Endodermal cell (in vitro differentiated cells): Measurements from ENCODE around the gene NPPA. TPM values are rescaled to one million over a fixed set of nuclear protein-coding genes. Genes with fewer than 3 reads are reported as not detected.

Experiments
- DNase-seq: peaks from one replicate; pipeline ENCODE4 v3.0.0-alpha.2; 2017
- H3K27ac ChIP-seq: 2 replicates; pipeline ENCODE4 v1.5.1; 2013; ENCODE audit warnings: mild to moderate bottlenecking, low read depth, low read length, moderate library complexity
- H3K27me3 ChIP-seq: 2 replicates; pipeline ENCODE4 v1.6.1; 2013; ENCODE audit warnings: mild to moderate bottlenecking, low read length, moderate library complexity; ENCODE audit not compliant: insufficient read depth, control insufficient read depth, poor library complexity, severe bottlenecking
- H3K36me3 ChIP-seq: 2 replicates; pipeline ENCODE4 v1.7.0; 2013; ENCODE audit warnings: mild to moderate bottlenecking, low read length, moderate library complexity; ENCODE audit not compliant: control insufficient read depth, insufficient read depth
- H3K4me1 ChIP-seq: one replicate; pipeline ENCODE4 v1.7.0; 2013; ENCODE audit warnings: low read length; ENCODE audit not compliant: control insufficient read depth, insufficient read depth
- H3K4me3 ChIP-seq: 2 replicates; pipeline ENCODE4 v1.5.1; 2013; ENCODE audit warnings: mild to moderate bottlenecking, low read length, moderate library complexity
- H3K9ac ChIP-seq: 2 replicates; pipeline ENCODE4 v1.6.1; 2013; ENCODE audit warnings: mild to moderate bottlenecking, low read length, moderate library complexity; ENCODE audit not compliant: poor library complexity, severe bottlenecking; ENCODE audit errors: extremely low read depth
- H3K9me3 ChIP-seq: 2 replicates; pipeline ENCODE4 v1.6.1; 2013; ENCODE audit warnings: mild to moderate bottlenecking, low read length, moderate library complexity; ENCODE audit not compliant: control insufficient read depth
- H3K27ac Mint-ChIP-seq: 2 replicates; pipeline ENCODE4 v1.8.0; 2020; ENCODE audit warnings: mixed read lengths
- H3K27me3 Mint-ChIP-seq: 2 replicates; pipeline ENCODE4 v1.8.0; 2021; ENCODE audit warnings: mild to moderate bottlenecking, mixed read lengths; ENCODE audit not compliant: insufficient read depth
- H3K36me3 Mint-ChIP-seq: 2 replicates; pipeline ENCODE4 v1.8.0; 2020; ENCODE audit warnings: low read depth, mixed read lengths
- H3K4me1 Mint-ChIP-seq: 2 replicates; pipeline ENCODE4 v1.8.0; 2020; ENCODE audit warnings: mixed read lengths
- H3K4me3 Mint-ChIP-seq: 2 replicates; pipeline ENCODE4 v1.8.0; 2020; ENCODE audit warnings: mild to moderate bottlenecking, moderate library complexity, mixed read lengths
- H3K9me3 Mint-ChIP-seq: 2 replicates; pipeline ENCODE4 v1.8.0; 2020; ENCODE audit warnings: mild to moderate bottlenecking, mixed read lengths
- CTCF ChIP-seq: fragments of 200-600 bp; sonication (generic); conservative IDR thresholded peaks from 2 replicates; pipeline ENCODE4 v1.5.0; 2021; ENCODE audit warnings: antibody characterized with exemption, mild to moderate bottlenecking
- WGBS, 2 experiments: methylation state at CpG; one replicate each; pipeline versions ENCODE4 v1.1.5 to v1.1.7; 2013; ENCODE audit warnings: missing lambda C conversion rate in 2 of 2, mixed read lengths in 1 of 2; ENCODE audit not compliant: insufficient coverage in 1 of 2, insufficient read length in 1 of 2; 5-methylcytosine and 5-hydroxymethylcytosine counted together
- total RNA-seq, 2 donors: library from RNA; stranded (reverse); fragmentation: NEBNext Ultra II Directional in 1 of 2; extraction: Animal tissue kit (Norgen Biotek cat#: 25700) in 1 of 2; gene quantifications; 2 replicates in 1 of 2; 3 replicates in 1 of 2; pipeline ENCODE4 v1.2.1, GENCODE V29; 2021

NPPA gene
- total RNA-seq, 2 donors from 2014 or later: not detected

DNA sequence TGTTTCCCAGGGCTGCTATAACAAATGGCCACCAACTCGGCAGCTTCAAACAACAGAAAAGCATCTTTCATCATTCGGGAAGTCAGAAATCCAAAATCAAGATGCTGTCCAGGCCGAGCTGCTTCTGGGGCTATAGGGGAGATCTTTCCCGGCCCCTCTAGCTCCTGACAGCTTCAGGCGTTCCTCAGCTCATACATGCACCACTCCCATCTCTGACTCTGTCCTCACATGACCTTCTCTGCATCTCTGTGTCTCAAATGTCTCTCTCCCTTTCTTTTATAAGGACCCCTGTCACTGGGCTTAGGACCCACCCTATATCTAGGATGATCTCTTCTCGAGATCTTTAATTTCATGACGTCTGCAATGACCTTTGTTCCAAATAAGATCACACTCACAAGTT, 25.0 kb upstream of the NPPA start:
- Mint-ChIP-seq H3K4me1 (peaks cover 21% of the 10 kb centered on the region), H3K4me3 (no peak overlapping the region), H3K9me3 (no peaks in the 10 kb centered on the region), H3K27ac (no peak overlapping the region), H3K36me3 (no peaks in the 10 kb centered on the region), H3K27me3 (no peaks in the 10 kb centered on the region)
- DNase-seq: no peak
- no peaks in the 10 kb centered on the region for H3K36me3 ChIP-seq
- H3K9ac ChIP-seq: no peak overlapping the region
- no peak for TF ChIP-seq CTCF
- peaks cover 9% of the 10 kb centered on the region for H3K4me1 ChIP-seq
- no peak overlapping the region for H3K4me3 ChIP-seq
- no peak overlapping the region for H3K27ac ChIP-seq
- no peaks in the 10 kb centered on the region for H3K9me3 ChIP-seq
- no peaks in the 10 kb centered on the region for H3K27me3 ChIP-seq
- WGBS, 2 experiments: 87 to 88% methylated on average over 5 to 7 of the region's 7 CpGs

GRCh38 chr1:11869650-11870207, 22.1 kb upstream of the NPPA start:
- H3K9ac ChIP-seq: no peak overlapping the region
- DNase-seq: no peak
- no peak overlapping the region for H3K27ac ChIP-seq
- no peaks in the 10 kb centered on the region for H3K9me3 ChIP-seq
- H3K9me3 Mint-ChIP-seq: no peaks in the 10 kb centered on the region
- H3K4me1 ChIP-seq: peaks cover 5% of the 10 kb centered on the region
- no peaks in the 10 kb centered on the region for H3K36me3 ChIP-seq
- no peak overlapping the region for H3K4me3 Mint-ChIP-seq
- H3K27me3 Mint-ChIP-seq: no peaks in the 10 kb centered on the region
- WGBS, 2 experiments: 73 to 95% methylated on average over 3 to 5 of the region's 5 CpGs
- TF ChIP-seq CTCF: no peak
- no peaks in the 10 kb centered on the region for H3K27me3 ChIP-seq
- H3K4me3 ChIP-seq: no peak overlapping the region
- no peak overlapping the region for H3K27ac Mint-ChIP-seq
- H3K36me3 Mint-ChIP-seq: no peaks in the 10 kb centered on the region
- H3K4me1 Mint-ChIP-seq: peaks cover 11% of the 10 kb centered on the region

DNA sequence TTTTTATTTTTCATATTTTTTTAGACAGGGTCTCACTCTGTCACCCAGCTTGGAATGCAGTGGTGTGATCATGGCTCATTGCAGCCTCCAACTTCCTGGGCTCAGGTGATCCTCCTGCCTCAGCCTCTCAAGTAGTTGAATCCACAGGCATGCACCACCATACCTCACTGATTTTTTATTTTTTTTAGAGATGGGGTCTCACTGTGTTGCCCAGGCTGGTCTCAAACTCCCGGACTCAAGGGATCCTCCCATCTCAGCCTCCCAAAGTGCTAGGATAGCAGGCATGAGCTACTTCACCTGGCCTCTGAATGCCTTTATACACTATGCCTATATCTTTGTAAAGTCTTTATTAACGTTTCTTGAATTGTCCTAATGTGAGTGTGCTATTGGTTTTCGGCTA, 21.5 kb upstream of the NPPA start:
- no peak for DNase-seq
- Histone ChIP-seq H3K9me3 (no peaks in the 10 kb centered on the region), H3K27me3 (no peaks in the 10 kb centered on the region), H3K9ac (no peak overlapping the region), H3K4me1 (peaks cover 4% of the 10 kb centered on the region), H3K36me3 (no peaks in the 10 kb centered on the region), H3K4me3 (no peak overlapping the region), H3K27ac (no peak overlapping the region)
- H3K36me3 Mint-ChIP-seq: no peaks in the 10 kb centered on the region
- no peak for TF ChIP-seq CTCF
- no peak overlapping the region for H3K4me3 Mint-ChIP-seq
- no peak overlapping the region for H3K27ac Mint-ChIP-seq
- WGBS, 2 experiments: 94% methylated on average over 3 of the region's 3 CpGs
- H3K4me1 Mint-ChIP-seq: peaks cover 9% of the 10 kb centered on the region
- H3K27me3 Mint-ChIP-seq: no peaks in the 10 kb centered on the region
- no peaks in the 10 kb centered on the region for H3K9me3 Mint-ChIP-seq
